Inferior parietal cortex (tissue), 1 donor: ENCODE data around the gene DUSP18.
A peak's percentile ranks its signal among the peaks of the same experiment; 100 is the strongest.
"Not testable (repeated sequence)": the region's sequence is repeated elsewhere in the genome, so short reads cannot be mapped to it uniquely, and the experiment has no call there.

Experiments
- DNase-seq: peaks from one replicate; pipeline ENCODE4 v3.0.0-alpha.2; 2016; ENCODE audit errors: extremely low spot score

Gene DUSP18

GRCh38 chr22:30679895-30680690 is 12.4 kb upstream of the DUSP18 start:
- DNase-seq = not testable (repeated sequence)

- not testable (repeated sequence) for DNase-seq
Observed at GRCh38 chr22:30676565-30676964, 8.9 kb upstream of the DUSP18 start.

DNA sequence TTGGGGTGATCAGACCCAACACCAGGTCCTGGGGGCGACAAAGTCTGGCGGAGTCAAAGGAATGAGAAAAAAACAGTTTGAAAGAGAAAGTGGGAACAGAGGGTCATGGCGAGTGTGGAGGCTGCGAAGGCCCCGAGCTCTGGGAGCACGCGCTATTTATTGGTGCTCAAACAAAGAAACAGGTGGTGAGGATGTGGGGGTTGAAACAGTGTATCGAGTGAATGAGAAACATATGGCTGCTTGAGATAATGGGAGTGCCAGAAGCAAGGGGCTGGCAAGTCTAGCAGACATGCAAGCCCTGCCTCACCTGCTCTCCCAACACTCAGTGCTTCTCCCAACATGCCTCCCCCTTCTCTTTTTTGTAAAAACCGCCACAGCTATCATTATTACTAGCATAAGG is 7.8 kb upstream of the DUSP18 start:
- no peak for DNase-seq

DNA sequence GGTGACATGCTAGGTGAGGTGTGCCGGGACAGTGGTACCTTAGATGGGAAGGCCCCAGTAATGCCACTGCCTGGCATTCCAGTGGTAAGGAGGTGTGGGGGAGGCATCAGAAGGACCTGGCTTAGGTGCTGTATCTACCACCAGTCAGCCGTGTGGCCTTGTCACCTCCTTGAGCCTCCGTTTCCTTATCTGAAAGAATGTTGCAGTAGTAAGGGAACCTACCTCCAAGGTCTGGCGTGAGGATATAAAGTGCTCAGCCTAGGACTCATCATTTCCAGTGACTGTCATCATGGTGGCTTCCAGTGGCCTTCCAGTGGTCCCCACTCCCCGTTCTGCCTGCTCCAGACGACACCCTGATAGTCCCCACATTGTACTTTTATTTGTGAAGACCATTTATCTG is 6.8 kb upstream of the DUSP18 start:
- DNase-seq = no peak

GRCh38 chr22:30673136-30673535 is 5.5 kb upstream of the DUSP18 start:
- no peak for DNase-seq

DNA sequence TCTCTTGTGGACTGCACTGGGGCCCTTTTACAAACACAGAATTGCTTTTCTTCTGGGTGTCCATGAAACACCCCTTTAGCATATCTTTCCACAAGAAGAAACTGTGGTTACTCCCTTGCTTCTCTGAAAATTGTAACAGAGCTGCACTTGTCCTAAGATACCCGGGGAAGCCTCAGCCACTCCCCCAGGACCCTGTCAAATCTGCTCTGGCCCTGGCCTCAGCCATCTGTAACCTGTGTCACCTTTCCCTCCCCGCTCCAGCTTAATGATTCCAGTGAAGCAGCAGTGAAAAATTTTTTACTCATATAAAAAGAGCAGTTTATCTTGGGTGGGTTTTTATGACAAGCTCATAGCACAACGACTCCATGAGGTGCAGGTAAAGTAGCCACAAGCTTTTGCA is 3.4 kb upstream of the DUSP18 start:
- DNase-seq = no peak

- no peak for DNase-seq
Observed at GRCh38 chr22:30668386-30668710, 673 bp upstream of the DUSP18 start.

DNA sequence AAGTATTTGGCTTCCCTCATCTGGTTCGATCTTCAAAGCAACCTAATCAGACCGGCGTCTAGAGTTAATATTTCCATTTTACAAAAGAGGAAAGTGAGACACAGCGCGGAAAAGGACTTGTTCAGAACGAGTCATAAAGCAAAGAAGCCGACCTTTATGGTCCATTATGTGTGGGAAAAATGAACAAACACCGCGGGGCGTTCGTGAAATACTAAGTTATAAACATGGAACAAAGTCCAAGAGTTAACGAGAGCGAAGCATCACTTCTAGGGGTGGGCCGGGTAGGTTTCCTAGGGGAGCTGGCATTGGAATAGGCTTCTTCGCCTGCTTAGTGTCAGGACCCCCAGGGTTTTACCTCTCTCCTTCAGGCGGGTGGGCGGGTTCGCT is 575 bp downstream of the DUSP18 start:
- DNase-seq = peak; percentile 29

GRCh38 chr22:30665786-30666185 is 1.9 kb downstream of the DUSP18 start:
- no peak for DNase-seq

GRCh38 chr22:30665266-30665665 is 2.4 kb downstream of the DUSP18 start:
- DNase-seq = no peak

- DNase-seq = no peak
Observed at GRCh38 chr22:30664798-30665197, 2.9 kb downstream of the DUSP18 start.

DNA sequence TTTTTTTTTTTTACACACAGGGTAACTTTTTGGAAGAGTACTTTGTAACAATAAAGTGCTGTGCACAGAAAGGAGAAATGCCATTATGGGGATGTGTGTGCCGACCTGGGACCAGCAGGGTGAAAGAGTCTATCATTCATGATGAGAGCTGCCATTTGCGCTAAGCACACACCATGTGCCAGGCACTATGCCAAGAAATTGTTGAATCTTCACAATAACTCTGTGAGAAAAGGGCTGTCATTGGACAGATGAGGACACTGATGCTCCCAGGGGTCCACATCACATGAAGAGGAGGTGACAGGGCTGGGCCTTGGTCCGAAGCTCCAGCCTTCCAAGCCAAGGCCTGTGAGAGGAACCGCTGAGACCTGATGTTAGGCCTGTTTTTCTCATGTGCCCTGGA is 5.6 kb downstream of the DUSP18 start:
- no peak for DNase-seq

DNA sequence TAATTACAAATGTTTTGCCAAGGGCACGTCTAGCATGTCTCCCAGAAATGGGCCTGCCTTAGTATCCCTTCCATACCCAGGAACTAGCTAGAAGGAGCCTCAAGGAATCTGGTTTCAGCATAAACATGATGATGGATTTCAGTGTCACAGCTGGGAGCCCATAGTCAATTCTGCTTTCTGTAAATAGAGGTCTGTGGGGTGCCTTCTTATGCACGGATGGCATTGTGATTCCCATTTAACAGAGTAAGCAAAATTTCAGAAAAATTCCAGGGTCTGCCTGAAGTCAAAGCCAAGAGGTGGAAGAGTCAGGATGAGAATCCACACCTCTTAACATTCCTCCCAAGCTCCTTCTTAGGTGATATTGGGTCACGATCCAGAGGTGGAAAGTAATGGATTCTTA is 12.1 kb downstream of the DUSP18 start:
- DNase-seq = no peak

DNA sequence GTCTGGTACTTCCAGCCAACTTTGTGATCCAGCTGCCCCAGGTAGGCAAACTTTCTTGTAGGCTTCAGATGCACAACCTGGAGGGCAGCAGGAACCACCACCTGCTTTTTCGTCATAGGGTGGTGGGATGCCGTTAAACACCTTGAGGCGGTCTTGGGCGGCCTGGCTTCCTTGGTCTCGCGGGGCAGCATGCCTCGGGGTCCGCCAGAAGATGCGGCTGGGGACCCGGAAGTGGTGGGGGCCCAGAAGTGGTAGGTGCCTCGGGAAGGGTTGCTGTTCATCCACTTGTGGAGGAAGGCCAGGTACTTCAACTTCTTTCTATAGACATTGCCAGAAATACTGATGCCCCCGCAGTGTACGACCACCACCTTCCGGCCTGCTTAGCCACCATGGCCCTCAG is 13.3 kb downstream of the DUSP18 start:
- DNase-seq = no peak

DNA sequence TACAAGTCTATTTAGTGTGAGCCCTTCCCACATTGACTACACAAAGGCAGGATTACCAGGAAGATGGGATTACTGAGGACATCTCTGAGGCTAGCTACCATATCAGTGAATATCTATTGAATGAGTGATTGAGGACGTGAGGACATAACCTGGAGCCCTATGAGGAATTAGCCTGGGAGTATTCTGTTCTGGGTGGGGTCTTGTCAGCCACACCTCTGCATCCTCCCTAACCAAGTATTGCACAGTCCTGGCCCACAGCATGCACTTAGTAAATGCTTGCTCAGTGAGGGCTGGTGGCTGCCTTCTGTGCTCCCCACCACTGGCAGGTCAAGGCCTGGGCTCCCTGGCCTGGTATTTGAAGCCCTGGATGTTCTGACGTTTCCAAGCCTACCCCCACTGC is 14.8 kb downstream of the DUSP18 start:
- DNase-seq = no peak

- peak; percentile 64 for DNase-seq
Observed at GRCh38 chr22:30650508-30651116, 17.1 kb downstream of the DUSP18 start.

DNA sequence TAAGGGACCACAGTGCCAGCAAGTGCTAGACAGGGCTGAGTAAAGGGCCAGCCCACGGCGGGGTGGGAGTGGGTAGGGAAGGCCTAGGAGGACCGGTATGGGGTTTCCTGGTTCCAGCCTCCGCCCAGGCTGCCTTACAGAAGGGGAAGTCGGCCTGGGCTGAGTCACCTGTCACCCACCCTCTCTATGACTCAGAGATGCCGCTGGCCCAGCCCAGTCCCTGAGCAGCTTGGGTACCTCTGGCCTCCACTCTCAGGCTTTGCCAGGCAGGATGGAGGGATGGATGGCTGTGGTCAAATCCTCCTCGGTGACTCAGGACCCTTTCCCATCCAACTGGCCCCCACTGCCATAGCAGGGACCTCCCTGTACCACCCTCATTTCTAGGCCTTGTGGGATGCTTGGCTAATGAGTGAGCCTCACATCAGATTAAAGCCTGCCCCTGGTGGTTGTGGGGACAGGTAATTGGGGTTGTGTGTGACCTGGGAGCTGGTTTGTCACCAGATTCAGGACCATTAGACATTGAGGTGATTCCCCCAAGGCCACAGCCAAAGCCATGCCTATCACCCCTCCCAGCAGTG is 18.2 kb downstream of the DUSP18 start:
- no peak for DNase-seq

- DNase-seq = no peak
Observed at GRCh38 chr22:30648825-30649224, 18.9 kb downstream of the DUSP18 start.

GRCh38 chr22:30647536-30647935 is 20.1 kb downstream of the DUSP18 start:
- DNase-seq = no peak

DNA sequence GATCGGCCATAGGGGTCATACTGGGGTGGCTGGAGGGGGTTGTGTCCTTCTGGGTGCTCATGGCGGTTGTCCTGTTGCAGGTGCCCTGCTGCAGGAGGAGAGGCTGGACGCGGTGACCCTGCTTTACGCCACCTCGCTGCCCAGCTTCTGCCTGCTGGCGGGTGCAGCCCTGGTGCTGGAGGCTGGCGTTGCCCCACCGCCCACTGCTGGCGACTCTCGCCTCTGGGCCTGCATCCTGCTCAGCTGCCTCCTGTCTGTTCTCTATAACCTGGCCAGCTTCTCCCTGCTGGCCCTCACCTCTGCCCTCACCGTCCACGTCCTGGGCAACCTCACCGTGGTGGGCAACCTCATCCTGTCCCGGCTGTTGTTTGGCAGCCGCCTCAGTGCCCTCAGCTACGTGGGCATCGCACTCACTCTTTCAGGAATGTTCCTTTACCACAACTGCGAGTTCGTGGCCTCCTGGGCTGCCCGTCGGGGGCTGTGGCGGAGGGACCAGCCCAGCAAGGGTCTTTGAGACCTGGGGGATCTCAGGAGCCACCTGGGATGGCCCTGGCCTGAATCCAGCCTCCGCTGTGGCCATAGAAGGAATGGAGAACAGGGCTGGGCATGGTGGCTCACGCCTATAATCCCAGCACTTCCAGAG is 21.0 kb downstream of the DUSP18 start:
- no peak for DNase-seq

- peak; percentile 23 for DNase-seq
Observed at GRCh38 chr22:30643055-30643875, 24.4 kb downstream of the DUSP18 start.

DNA sequence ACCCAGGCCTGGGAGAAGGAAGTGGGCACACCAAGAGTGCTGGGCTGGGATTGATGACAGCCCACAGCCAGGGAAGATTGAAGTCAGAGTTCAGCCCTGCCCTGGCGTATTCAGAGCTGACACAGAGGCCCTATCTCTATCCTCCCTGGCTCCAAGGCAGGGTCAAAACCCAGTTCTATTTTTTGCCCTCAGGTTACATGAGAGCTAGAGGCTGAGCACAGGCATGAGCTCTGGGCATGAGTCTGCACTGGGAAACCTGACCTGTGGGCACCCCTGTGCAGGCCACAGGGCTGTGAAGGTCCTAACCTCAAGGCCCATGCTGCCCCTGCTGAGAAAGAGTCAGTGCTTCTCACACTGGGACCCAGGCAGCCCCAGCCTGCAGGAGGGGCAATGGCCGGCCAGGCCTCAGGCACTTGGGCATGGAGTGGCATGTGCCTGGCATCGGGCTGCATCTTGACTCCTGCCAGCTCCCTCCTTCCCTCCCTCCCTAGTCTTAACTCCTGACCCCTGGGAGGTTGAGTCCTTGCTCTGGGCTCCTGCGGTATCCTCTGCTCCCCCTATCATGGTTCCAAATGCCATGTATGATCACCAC is 26.7 kb downstream of the DUSP18 start:
- DNase-seq = no peak
